IPS-15b (cell line): ENCODE measurements around the gene GRM4.

ENCODE experiments used
- H3K27me3 ChIP-seq: one replicate; pipeline ENCODE4 v1.6.1; 2013; ENCODE audit warnings: low read length; ENCODE audit not compliant: control insufficient read depth, insufficient read depth
- H3K36me3 ChIP-seq: one replicate; pipeline ENCODE4 v1.6.1; 2013; ENCODE audit warnings: low read length; ENCODE audit not compliant: control insufficient read depth, insufficient read depth
- H3K4me1 ChIP-seq: one replicate; pipeline ENCODE4 v1.6.1; 2013; ENCODE audit warnings: mild to moderate bottlenecking, low read length; ENCODE audit not compliant: control insufficient read depth, insufficient read depth
- H3K4me3 ChIP-seq: one replicate; pipeline ENCODE4 v1.5.1; 2013; ENCODE audit warnings: low read depth, low read length
- H3K9ac ChIP-seq: one replicate; pipeline ENCODE4 v1.6.1; 2013; ENCODE audit warnings: low read depth, mild to moderate bottlenecking, low read length
- H3K9me3 ChIP-seq: one replicate; pipeline ENCODE4 v1.6.1; 2013; ENCODE audit warnings: mild to moderate bottlenecking, low read length; ENCODE audit not compliant: control insufficient read depth, insufficient read depth

GRM4 gene

GRCh38 chr6:34132486-34133185 is 13.3 kb downstream of the GRM4 start:
- Histone ChIP-seq H3K4me1 (peaks cover 30% of the 10 kb centered on the region), H3K36me3 (peaks cover 9% of the 10 kb centered on the region), H3K4me3 (peak overlapping the region; percentile 9), H3K9me3 (no peaks in the 10 kb centered on the region), H3K9ac (no peak overlapping the region), H3K27me3 (no peaks in the 10 kb centered on the region)

- Histone ChIP-seq H3K4me1 (peaks cover 29% of the 10 kb centered on the region), H3K27me3 (no peaks in the 10 kb centered on the region), H3K9ac (no peak overlapping the region), H3K9me3 (no peaks in the 10 kb centered on the region), H3K4me3 (peak overlapping the region; percentile 9), H3K36me3 (peaks cover 9% of the 10 kb centered on the region)
These were observed 14.3 kb downstream of the GRM4 start for GRCh38 chr6:34131326-34132290.

GRCh38 chr6:34130862-34131261 is 15.0 kb downstream of the GRM4 start:
- no peaks in the 10 kb centered on the region for H3K27me3 ChIP-seq
- no peaks in the 10 kb centered on the region for H3K9me3 ChIP-seq
- no peak overlapping the region for H3K9ac ChIP-seq
- peaks cover 9% of the 10 kb centered on the region for H3K36me3 ChIP-seq
- no peak overlapping the region for H3K4me3 ChIP-seq
- peaks cover 28% of the 10 kb centered on the region for H3K4me1 ChIP-seq

GRCh38 chr6:34129753-34130152 is 16.1 kb downstream of the GRM4 start:
- no peaks in the 10 kb centered on the region for H3K9me3 ChIP-seq
- no peaks in the 10 kb centered on the region for H3K27me3 ChIP-seq
- no peak overlapping the region for H3K4me3 ChIP-seq
- peaks cover 9% of the 10 kb centered on the region for H3K36me3 ChIP-seq
- peaks cover 28% of the 10 kb centered on the region for H3K4me1 ChIP-seq
- peak overlapping the region; percentile 2 for H3K9ac ChIP-seq

GRCh38 chr6:34128045-34128444 is 17.8 kb downstream of the GRM4 start:
- H3K4me1 ChIP-seq, result peaks cover 28% of the 10 kb centered on the region
- H3K36me3 ChIP-seq, result peaks cover 6% of the 10 kb centered on the region
- no peaks in the 10 kb centered on the region for H3K27me3 ChIP-seq
- no peak overlapping the region for H3K4me3 ChIP-seq
- H3K9ac ChIP-seq, result no peak overlapping the region
- H3K9me3 ChIP-seq, result no peaks in the 10 kb centered on the region

GRCh38 chr6:34126419-34126818 is 19.5 kb downstream of the GRM4 start:
- Histone ChIP-seq H3K9ac (no peak overlapping the region), H3K4me1 (peaks cover 17% of the 10 kb centered on the region), H3K4me3 (no peak overlapping the region), H3K36me3 (peaks cover 6% of the 10 kb centered on the region), H3K27me3 (no peaks in the 10 kb centered on the region), H3K9me3 (no peaks in the 10 kb centered on the region)

- Histone ChIP-seq H3K9me3 (no peaks in the 10 kb centered on the region), H3K4me1 (peaks cover 13% of the 10 kb centered on the region), H3K27me3 (no peaks in the 10 kb centered on the region), H3K9ac (no peak overlapping the region), H3K36me3 (peaks cover 6% of the 10 kb centered on the region), H3K4me3 (no peak overlapping the region)
These were observed 19.9 kb downstream of the GRM4 start for GRCh38 chr6:34125939-34126338.

- Histone ChIP-seq H3K36me3 (no peaks in the 10 kb centered on the region), H3K9me3 (no peaks in the 10 kb centered on the region), H3K9ac (no peak overlapping the region), H3K4me1 (no peaks in the 10 kb centered on the region), H3K27me3 (no peaks in the 10 kb centered on the region), H3K4me3 (no peak overlapping the region)
These were observed 24.8 kb downstream of the GRM4 start for GRCh38 chr6:34120953-34121675.

- no peaks in the 10 kb centered on the region for H3K36me3 ChIP-seq
- H3K27me3 ChIP-seq, result no peaks in the 10 kb centered on the region
- peaks cover 2% of the 10 kb centered on the region for H3K4me1 ChIP-seq
- no peak overlapping the region for H3K9ac ChIP-seq
- no peak overlapping the region for H3K4me3 ChIP-seq
- no peaks in the 10 kb centered on the region for H3K9me3 ChIP-seq
These were observed 30.0 kb downstream of the GRM4 start for GRCh38 chr6:34115915-34116314.

GRCh38 chr6:34115403-34115795 is 30.5 kb downstream of the GRM4 start:
- no peaks in the 10 kb centered on the region for H3K27me3 ChIP-seq
- H3K36me3 ChIP-seq, result no peaks in the 10 kb centered on the region
- H3K4me1 ChIP-seq, result peaks cover 2% of the 10 kb centered on the region
- no peak overlapping the region for H3K9ac ChIP-seq
- H3K9me3 ChIP-seq, result no peaks in the 10 kb centered on the region
- no peak overlapping the region for H3K4me3 ChIP-seq

GRCh38 chr6:34114695-34115402 is 31.0 kb downstream of the GRM4 start:
- Histone ChIP-seq H3K9ac (no peak overlapping the region), H3K4me3 (no peak overlapping the region), H3K4me1 (peaks cover 2% of the 10 kb centered on the region), H3K9me3 (no peaks in the 10 kb centered on the region), H3K36me3 (no peaks in the 10 kb centered on the region), H3K27me3 (no peaks in the 10 kb centered on the region)
